MV-4-11 (cell line): Measurements from ENCODE around the gene C19orf25.
"Not testable (repeated sequence)": the region's sequence is repeated elsewhere in the genome, so short reads cannot be mapped to it uniquely, and the experiment has no call there.

ENCODE experiments used
- DNase-seq: peaks from one replicate; lab custom pipeline; 2025; lab: John Stamatoyannopoulos, UW

Gene C19orf25

DNA sequence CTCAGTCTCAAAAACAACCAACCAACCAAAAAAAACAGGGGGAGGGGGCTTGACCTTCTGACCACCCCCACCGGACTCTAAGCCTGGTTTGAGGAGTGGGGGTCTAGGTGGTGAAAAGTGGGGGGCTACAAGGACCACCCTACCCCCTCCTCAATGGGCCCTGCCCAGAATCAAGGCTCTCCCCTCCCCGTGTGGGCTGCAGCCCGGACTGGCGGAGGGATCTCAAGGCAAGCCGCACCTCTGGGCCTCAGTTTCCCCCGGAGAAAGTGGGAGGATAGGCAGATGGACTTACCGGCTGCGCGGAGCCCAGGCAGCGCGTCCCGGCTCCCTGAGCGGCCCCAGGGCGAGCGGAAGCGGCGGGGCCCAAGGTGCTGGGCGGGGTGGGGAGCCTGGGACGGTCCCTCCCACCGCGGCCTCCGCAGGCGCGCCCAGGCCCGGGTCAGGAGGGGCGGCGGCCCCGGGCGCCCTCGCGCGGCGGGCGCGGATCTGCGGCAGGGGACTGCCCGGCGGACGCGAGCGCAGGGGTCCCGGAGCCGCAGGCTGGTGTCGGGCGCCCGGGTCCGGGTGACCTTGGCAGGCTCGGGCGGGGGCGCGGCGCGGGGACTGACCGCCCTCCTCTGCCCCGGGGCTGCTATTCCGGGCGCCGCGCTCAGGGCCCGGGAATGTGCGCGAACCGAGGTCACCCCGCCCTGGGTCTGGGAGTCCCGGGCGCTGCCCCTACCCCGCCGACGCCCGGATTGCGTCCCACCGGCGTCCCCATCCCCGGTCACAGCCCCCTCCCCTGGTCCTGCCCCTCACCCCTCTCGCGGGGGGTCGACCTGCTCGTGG is 33.9 kb upstream of the C19orf25 start, which contains the start of gene ADAMTSL5:
Gene ADAMTSL5, minus strand, starts transcription at position 349 of the 828 bp plus-strand sequence. CDS start 2,076 bp downstream, outside the sequence.
- peak; percentile 33 for DNase-seq

DNA sequence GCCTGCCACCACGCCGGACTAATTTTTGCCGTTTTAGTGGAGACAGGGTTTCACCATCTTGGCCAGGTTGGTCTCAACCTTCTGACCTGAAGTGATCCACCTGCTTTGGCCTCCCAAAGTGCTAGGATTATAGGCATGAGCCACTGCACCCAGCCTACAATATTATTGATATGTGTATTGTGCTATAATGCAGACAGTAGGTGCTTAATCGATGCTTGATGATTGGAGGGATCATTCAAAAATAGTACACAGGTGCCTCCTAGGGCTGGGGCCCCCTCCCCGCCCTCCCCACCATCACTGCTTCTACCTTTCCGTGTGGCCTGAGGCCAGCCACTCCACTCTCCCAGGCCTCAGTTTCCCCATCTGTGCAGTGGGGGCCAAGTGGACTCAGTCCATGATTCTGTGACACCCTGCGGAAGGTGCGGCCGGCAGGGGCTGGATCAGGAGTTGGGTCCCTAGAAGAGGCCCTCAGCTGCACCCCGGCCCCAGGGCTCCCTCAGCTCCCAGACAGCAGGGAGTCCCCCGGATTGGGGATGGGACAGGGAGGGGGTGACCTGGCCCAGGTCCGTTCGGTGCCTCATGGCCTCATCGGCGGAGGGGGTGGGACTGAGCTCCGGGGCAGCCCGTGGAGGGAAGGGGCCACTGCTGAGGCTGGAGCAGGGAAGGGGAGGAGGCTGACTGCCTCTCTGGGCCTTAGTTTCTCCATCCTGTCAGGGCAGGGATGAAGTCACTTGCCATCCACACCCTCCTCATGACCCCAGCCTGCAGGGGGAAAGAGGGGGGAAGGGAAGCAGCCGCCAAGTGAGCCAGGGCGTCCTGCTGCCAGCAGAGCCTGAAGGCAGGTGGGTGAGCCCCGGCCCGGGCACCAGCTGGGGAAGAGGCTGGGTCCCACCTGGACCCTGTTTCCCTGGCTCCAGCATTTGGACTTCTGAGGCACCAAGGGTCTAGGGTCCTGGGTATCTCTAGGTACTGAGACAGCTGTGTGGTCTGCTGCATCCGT is 32.6 kb upstream of the C19orf25 start:
- no peak for DNase-seq

DNA sequence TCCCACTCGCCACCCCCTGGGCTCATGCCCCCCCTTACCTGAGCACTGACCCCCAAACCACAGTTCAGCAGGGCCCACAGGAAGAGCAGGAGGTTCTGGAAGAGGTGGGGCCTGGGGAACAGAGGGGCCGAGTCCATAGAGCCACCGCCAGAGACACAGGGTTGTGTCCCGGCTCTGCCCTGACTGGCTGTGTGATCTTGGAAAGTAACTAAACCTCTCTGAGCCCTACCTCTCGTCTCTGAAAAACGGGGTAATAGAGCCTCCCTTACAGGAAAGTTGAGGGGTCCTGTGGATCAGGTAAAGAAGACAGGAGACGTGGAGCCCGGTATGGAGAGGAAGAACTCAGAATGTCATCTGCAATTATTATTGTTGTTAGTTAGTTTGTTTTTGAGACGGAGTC is 31.8 kb upstream of the C19orf25 start:
- no peak for DNase-seq

DNA sequence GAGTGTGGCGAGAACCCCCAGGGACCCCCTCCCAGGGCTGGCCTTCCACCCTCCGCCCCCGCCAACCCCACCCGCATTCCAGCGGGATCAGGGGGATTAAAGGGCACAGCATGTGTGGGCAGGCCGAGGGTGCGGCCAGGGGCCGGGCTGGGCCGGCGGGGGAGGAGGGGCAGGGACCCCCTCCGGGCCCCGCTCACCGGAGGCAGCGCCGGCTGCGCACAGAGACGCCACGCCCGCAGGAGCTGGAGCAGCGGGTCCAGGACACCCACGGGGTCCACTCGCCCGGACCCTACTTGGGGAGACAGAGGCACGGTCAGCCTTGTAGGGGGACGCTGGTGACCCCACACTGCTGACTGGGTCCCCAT is 31.4 kb upstream of the C19orf25 start:
- no peak for DNase-seq

DNA sequence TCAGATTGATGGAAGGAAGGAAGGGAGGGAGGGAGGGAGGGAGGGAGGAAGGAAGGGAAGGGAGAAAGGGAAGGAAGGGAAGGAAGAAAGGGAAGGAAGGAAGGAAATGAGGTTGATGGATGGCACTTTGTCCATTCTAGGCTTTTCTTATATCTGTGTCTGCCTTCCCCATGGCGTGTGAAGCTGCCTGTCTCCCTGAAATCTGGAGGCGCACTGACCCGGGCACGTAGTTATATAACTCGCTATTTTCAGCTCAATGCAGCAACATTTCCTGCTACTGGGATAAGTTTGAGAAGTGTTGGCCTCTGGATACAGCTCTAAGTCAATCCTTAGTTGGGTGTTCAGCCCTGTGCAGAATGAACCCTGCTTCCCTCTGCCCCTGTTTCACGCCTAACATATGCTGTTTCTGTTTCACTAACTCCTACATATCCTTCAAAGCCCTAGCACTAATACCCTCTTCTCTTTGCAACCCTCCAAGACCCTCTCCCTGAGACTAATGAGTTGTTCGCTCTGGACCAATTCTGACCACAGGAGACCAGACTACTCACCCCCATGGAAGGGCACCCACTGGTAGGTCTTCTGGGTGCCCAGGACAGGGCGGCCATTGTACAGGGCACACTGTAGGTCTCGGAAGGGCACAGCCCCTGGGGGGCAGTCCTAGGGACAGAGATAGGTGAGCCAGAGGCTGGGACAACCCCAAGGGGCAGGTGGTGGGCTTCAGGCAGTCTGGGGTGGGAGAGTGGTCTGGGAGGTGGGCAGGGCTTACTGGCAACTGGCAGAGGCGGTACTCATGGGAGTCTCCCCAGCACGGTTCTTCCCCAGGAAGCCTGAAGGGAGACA is 30.8 kb upstream of the C19orf25 start:
- no peak for DNase-seq

DNA sequence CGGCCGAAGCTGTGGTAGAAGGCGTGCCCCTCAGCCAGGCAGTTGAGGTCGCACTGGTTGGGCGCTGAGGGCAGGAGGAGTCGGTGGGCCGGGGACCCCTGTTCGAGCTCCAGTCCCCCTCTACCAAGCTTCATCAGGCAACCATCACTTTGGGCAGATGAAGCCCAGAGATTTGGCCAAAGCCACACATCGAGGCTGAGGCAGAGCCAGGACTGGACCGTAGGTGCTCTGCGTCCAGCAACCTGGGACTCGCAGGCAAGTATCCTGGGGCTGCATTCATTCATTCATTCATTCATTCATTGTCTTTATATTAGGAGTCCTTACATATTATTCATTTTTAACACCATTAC is 29.5 kb upstream of the C19orf25 start:
- no peak for DNase-seq

DNA sequence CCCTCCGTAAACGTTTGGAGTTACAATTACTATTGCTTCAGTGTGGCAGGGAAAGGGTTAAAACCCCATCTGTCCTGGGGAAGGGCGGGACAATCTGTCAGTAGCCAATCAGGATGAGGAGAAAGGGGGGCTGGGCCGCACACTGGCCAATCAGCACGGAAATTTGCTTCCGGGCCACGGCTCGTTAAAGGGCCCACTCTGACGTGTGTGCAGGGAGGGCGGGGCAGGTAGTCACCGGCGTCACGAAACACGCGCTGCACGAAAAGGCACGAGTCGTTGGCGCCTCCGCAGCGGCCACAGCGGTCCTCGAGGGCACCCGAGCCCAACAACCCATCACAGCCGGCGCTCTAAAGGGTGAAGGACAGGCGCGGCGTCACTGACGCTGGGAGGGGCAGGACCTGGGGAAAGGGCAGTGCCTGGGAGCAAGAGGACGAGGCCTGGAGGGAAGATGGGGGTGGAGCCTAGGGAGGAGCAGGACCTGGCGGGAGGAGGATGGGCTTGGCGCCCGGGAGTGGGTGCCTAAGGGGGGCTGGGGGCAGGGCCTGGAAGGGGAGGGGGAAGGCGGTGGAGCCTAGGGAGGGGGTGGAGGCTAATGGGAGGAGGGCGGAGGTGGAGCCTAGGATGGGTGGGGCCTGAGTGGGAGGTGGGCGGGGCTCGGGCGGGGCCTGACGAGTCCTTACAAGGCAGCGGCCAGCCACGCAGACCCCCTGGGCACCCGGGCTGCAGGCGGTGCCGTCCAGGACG is 28.9 kb upstream of the C19orf25 start:
- peak; percentile 93 for DNase-seq

DNA sequence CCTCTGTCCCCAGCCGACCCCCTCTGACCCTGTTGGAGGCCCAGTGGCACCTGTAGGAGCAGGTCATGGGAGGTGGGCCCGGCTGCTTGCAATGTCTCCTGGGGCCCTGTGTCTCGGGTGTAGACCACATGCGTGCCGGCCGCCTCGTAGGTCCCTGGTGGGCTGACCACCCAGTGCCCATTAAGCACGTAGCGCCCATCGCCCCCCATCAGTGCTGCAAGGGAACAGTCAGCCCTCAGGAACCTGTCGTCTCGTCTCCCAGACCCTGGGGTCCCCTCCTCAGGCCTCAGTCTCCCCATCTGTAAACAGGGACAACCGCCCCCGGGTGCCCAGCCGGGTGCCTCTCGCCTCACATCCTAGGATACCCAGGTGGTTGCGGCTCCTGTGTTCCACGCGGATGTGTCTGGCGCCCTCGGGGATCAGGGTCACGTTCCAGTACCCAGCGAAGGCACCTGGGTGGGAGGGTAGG is 28.2 kb upstream of the C19orf25 start:
- no peak for DNase-seq

DNA sequence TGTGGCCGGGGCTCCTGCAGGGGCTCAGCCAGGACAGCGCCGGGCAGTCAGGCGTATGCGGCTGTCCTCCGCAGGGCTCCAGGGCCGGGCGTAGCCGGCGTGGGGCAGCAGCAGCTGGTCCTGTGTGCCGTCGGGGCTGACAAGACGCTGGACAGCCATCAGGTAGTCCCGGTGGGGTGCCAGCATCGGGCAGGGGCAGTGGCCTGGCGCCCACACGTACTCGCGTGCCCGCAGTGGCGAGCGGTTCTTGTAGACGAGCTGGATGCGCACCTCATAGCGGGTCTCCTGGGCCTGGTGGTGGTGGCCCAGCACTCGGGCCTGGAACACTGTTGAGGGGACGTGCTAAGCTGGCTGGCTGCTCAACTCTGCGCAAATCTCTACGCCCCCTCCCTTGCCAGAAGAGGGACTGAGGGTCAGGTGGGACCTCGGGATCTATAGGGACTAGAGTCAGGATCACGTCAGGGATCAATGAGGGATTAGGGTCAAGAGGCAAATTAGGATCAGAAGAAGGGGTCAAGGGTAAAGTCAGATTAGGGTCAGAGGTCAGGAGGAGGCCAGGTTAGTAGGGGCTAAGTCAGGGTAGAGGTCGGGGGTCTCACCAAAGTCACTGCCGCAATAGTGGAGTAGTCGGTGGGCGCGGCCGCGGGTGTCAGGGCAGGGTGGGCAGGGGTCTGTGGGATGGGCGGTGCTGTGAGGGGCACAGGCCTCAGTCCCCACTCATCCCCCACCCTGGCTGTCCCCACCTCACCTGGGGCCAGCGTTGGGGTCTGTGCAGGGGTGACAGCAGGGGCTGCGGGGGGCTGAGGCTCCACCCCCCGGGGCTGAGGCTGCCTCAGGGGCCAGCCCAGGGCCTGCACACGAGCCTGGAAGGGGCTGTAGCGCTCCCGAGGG is 27.2 kb upstream of the C19orf25 start:
- DNase-seq = no peak

DNA sequence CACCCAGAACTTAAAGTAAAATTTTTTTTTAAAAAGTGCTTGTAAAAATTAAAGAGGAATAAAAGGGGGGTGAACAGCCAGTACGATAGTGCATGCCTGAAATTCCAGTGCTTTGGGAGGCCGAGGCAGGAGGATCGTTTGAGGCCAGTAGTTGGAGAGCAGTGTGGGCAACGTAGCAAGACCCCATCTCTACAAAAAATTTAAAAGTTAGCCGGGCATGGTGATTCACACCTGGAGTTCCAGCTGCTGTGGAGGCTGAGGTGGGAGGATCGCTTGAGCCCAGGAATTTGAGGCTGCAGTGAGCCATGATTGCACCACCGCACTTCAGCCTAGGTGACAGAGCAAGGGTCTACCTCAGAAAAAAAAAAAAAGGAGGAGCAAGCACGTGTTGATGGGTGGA is 26.0 kb upstream of the C19orf25 start:
- DNase-seq = no peak

DNA sequence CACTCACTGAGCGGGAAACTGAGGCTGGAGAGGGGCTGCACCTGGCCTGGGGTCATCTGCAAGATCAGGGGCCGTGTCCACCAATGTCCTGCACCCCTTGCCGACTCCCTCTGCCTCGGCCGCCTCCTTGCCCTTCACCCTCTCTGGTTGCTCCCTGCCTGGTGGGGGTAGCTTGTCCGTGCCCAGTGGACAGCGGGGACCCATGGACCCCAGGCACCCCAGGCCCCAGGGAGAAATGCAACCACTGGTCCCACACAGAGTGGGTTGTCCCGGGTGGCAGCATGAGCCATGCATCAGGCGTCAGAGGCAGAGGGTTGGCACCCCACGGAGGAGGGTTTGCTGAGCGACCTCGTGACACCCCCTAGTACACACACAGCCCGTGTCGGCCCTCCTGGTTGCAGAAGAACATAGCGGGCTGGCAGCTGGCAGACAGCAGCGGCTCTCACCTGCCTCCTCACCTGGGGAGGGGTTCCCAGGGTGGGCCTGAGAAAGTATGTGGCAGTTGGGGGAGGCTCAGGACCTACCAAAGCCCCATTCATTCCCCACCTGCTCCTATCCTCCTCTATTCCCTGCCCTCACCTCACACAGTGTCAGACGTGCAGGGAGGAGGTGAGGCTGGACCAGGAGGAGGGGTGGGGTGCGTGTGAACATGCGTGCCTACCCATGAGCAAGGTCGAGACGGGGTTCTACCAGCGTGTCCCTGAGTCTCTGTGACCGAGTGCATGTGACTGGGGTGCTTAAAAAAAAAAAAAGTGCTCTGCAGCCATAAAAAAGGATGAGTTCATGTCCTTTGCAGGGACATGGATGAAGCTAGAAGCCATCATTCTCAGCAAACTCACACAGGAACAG is 25.1 kb upstream of the C19orf25 start:
- DNase-seq = no peak

DNA sequence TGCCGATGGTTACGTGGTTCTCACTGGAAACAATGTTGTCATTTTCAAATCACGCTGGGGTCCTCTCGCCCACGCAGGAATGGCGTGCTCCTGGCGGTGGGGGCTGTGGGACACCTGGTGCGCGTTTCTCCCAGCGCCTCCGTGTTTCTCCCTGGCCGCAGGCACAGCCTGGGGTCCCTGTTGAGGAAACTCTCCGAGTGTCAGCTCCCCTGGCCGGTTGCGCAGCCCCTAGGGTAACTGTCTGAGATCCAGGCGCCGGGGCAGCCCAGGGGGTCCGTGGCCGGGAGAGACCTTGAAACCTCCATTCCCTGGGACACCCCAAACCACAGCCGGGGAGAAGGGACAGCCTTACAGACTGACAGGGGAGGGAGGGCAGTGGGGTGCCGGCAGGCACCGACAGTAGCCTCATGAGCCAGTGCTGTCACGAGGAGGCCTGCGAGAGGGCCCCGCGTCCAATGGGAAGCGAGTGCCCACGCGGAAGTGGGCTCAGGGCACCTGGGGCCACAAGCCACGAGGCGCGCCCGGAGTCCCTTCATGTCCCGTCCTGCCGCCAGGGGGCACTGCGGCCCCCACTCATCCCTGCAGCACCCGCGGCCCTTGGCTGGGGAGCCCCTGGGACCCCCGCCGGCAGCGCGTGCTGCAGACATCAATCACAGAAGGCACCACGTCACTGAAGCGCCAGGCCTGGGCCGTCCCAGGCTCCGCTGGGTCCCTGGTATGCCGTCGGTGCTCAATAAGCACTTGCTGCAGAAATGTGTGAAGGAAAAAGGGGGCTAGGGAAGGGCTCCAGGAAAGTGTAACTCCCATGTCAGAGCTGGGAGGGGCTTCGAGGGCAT is 24.3 kb upstream of the C19orf25 start:
- peak; percentile 68 for DNase-seq

DNA sequence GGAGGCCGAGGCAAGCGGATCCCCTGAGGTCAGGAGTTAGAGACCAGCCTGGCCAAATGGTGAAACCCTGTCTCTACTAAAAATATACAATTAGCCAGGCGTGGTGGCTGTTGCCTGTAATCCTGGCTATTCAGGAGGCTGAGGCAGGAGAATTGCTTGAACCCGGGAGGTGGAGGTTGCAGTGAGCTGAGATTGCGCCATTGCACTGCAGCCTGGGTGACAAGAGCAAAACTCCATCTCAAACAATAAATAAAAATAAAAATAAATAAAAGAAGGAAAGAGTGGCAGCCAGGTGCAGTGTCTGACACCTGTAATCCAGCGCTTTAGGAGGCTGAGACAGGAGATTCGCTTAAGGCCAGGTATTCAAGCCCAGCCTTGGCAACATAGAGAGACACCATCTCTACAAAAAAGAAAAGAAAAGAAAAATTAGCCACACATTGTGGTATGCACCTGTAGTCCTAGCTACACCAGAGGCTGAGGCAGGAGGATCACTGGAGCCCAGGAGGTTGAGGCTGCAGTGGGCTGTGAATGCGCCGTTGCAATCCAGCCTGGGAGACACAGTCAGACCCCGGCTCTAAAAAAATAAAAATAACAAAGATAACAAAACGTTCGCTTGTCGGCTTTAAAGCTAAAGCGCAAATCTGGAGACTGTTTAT is 23.5 kb upstream of the C19orf25 start:
- no peak for DNase-seq

DNA sequence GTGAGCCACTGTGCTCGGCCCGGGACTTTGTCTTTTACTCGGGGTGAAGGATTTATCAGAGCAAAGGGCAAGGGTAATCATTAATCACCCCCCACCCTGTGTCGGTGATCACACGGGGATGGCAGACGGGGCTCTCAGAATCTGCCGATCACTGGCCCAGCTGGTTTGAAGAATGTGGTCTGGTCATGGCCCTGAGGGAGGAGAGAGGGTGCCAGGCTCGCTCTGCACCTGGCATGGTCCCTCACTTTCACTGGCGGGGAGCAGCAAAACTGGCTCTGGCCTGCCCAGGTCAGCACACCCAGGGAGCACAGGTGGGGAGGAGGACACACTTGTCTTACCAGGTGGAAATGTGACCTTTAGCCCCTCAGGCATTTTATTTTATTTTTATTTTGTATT is 22.2 kb upstream of the C19orf25 start:
- no peak for DNase-seq

DNA sequence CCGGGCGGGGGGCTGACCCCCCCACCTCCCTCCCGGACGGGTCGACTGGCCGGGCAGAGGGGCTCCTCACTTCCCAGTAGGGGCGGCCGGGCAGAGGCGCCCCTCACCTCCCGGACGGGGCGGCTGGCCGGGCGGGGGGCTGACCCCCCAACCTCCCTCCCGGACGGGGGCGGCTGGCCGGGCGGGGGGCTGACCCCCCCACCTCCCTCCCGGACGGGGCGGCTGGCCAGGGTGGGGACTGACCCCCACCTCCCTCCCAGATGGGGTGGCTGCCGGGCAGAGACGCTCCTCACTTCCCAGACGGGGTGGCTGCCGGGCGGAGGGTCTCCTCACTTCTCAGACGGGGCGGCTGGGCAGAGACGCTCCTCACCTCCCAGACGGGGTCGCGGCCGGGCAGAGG is 20.2 kb upstream of the C19orf25 start:
- not testable (repeated sequence) for DNase-seq

DNA sequence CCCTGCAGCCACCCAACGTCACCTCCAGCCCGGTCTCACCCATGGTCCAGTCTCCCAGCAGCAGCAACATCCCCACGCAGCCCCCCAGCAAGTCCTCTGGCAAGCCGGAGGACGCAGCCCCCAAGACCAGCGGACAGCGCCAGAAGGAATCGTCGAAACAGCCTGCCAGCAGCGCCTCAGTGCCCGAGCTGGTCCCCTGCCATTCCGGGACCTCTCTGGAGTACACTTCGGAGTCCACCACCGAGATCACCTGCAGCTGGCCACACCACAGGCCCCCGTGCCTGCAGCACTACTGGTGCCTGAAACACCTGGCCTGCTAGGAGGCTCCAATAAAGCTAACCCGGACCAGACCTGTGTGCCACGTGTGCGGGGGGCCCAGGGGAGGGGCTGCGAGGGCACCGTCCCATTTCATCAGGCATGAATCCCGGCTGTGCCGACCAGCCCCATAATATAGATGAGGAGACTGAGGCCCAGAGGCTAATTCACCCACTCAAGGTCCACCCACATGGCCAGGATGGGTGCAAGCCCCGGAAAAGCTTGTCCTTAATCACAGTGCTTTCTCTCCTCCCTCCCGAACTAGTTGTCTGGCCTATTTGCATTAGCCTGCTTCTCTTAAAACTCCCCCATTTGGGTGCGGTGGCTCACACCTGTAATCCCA is 18.7 kb upstream of the C19orf25 start:
- no peak for DNase-seq
